Gastroesophageal sphincter (tissue), 4 donors: ENCODE data around the gene ANKRD35. TPM values are rescaled to one million over a fixed set of nuclear protein-coding genes. Genes with fewer than 3 reads are reported as not detected.

ENCODE experiments used
- ATAC-seq: fragments of 150-250 bp; one replicate; pipeline ENCODE4 v1.9.1; 2016; ENCODE audit warnings: mild to moderate bottlenecking, moderate library complexity
- H3K27ac ChIP-seq, 4 donors: fragments of 200-600 bp; sonication (generic) in 3 of 4; 1 replicate in 3 of 4; 2 replicates in 1 of 4; pipeline ENCODE4 v1.5.1; 2016 to 2019
- H3K27me3 ChIP-seq: fragments of 200-600 bp; sonication (generic); one replicate; pipeline ENCODE4 v1.5.1; 2019
- H3K36me3 ChIP-seq, 2 donors: fragments of 200-600 bp; sonication (generic); one replicate each; pipeline ENCODE4 v1.5.1; 2019; ENCODE audit warnings: control low read depth in 1 of 2
- H3K4me1 ChIP-seq, 3 donors: fragments of 200-600 bp; sonication (generic); 1 replicate in 2 of 3; 2 replicates in 1 of 3; pipeline ENCODE4 v1.5.1; 2016 to 2019; ENCODE audit warnings: control low read depth in 2 of 3
- H3K4me3 ChIP-seq, 2 donors: fragments of 200-600 bp; sonication (generic); one replicate each; pipeline ENCODE4 v1.5.1; 2019; ENCODE audit warnings: mild to moderate bottlenecking in 1 of 2, moderate library complexity in 1 of 2
- H3K9me3 ChIP-seq, 3 donors: fragments of 200-600 bp; sonication (generic); one replicate each; pipeline ENCODE4 v1.5.1; 2017 to 2019; ENCODE audit warnings: control low read depth in 2 of 3
- EP300 ChIP-seq: sonication (generic); formaldehyde crosslinking; IDR thresholded peaks from one replicate; pipeline ENCODE4 v1.6.1; 2017; ENCODE audit warnings: antibody characterized with exemption, mild to moderate bottlenecking
- POLR2A ChIP-seq, 2 donors: fragments of 450-650 bp; IDR thresholded peaks; one replicate each; pipeline ENCODE4 v1.6.1; 2017; ENCODE audit warnings: antibody characterized with exemption in 2 of 2, mild to moderate bottlenecking in 2 of 2, moderate library complexity in 1 of 2
- POLR2AphosphoS5 ChIP-seq: sonication (generic); formaldehyde crosslinking; IDR thresholded peaks from one replicate; pipeline ENCODE4 v1.6.1; 2017; ENCODE audit warnings: antibody characterized with exemption
- WGBS, 2 donors: methylation state at CpG; one replicate each; pipeline ENCODE4 v1.1.5; 2018; ENCODE audit warnings: low coverage in 1 of 2; 5-methylcytosine and 5-hydroxymethylcytosine counted together
- total RNA-seq, 4 donors: library from RNA; depleted of rRNA; stranded (reverse); fragments of >200 nt; gene quantifications; one replicate each; pipeline ENCODE4 v1.1.0, GENCODE V29; 2016
- TF ChIP-seq, protein P1 (sequence below), 4 experiments: fragments of 200-600 bp in 2 of 4; fragments of 450-650 bp in 2 of 4; sonication (generic) in 1 of 4; IDR thresholded peaks; one replicate each; pipeline ENCODE4 v1.5.1; 2017 to 2019; ENCODE audit warnings: antibody characterized with exemption in 4 of 4, mild to moderate bottlenecking in 2 of 4, moderate library complexity in 2 of 4

The ANKRD35 gene
- total RNA-seq, 4 donors from 2014 or later = 5.2 to 13.7 (median 7.9) TPM

DNA sequence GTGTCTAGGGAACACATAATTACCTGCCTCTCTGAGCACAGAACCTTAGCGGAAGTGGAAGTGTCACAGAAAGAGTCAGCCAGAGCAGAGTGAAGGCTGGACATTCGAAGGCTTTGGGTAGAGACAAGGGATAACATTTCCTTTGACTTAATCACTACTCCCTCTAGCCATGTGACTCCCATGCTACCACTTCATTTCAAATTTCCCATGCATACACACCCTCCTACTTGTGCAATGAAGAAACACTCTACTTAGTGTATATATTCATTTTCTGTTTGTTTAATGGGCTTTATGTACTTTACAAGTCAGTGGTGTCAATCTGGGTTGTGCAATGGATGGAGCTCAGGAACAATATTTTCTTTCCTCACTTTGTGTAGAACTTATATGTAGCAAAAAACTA, 6.9 kb downstream of the ANKRD35 start:
- TF ChIP-seq, protein P1, sequence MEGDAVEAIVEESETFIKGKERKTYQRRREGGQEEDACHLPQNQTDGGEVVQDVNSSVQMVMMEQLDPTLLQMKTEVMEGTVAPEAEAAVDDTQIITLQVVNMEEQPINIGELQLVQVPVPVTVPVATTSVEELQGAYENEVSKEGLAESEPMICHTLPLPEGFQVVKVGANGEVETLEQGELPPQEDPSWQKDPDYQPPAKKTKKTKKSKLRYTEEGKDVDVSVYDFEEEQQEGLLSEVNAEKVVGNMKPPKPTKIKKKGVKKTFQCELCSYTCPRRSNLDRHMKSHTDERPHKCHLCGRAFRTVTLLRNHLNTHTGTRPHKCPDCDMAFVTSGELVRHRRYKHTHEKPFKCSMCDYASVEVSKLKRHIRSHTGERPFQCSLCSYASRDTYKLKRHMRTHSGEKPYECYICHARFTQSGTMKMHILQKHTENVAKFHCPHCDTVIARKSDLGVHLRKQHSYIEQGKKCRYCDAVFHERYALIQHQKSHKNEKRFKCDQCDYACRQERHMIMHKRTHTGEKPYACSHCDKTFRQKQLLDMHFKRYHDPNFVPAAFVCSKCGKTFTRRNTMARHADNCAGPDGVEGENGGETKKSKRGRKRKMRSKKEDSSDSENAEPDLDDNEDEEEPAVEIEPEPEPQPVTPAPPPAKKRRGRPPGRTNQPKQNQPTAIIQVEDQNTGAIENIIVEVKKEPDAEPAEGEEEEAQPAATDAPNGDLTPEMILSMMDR (IDR thresholded peaks at IDR 0.05) = no peak
- TF ChIP-seq EP300 (no peak), POLR2AphosphoS5 (no peak), POLR2A (IDR thresholded peaks at IDR 0.05) (no peak)
- H3K36me3 ChIP-seq = no peaks in the 10 kb centered on the region
- no peak overlapping the region for H3K27ac ChIP-seq
- H3K27me3 ChIP-seq = no peaks in the 10 kb centered on the region
- no peak for ATAC-seq
- WGBS, 2 donors = 73 to 89% methylated on average over 2 of the region's 2 CpGs
- H3K9me3 ChIP-seq = no peaks in the 10 kb centered on the region
- no peak overlapping the region for H3K4me3 ChIP-seq
- H3K4me1 ChIP-seq = no peaks in the 10 kb centered on the region

DNA sequence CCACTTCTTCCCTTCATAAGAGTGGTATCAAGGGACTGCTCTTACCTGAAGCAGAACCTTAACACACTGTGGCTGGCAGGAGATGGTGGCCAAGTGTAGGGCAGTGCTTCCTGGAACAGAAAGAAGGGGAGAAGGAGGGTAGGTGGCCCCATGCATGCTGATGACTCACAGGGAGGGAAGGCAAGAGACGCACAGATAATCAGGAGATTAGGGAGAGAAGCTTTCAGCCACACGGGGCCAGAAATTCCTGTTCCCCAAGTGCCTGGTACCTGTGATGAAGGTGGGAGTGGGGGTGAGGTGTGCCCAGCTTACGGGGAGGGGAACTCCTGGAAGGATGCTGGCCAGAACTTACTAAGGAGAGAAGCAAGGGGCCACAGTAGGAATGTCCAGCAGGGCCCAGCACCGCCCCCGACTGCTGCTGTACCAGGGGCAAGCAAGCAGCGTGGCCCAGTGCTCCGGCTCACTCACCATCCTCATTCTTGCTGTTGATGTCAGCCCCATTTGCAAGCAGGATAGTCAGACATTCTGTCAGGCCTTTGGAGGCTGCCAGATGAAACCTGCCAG, 7.7 kb downstream of the ANKRD35 start:
- Histone ChIP-seq H3K4me1 (peaks cover 0 to 4% (median 0%) of the 10 kb centered on the region in 3 donors), H3K4me3 (no peak overlapping the region), H3K27me3 (no peaks in the 10 kb centered on the region), H3K27ac (no peak overlapping the region), H3K9me3 (no peaks in the 10 kb centered on the region), H3K36me3 (no peaks in the 10 kb centered on the region)
- TF ChIP-seq, protein P1 (IDR thresholded peaks at IDR 0.05) = no peak
- no peak for TF ChIP-seq EP300
- no peak for TF ChIP-seq POLR2A (IDR thresholded peaks at IDR 0.05)
- TF ChIP-seq POLR2AphosphoS5 = no peak
- 82% methylated on average over 5 of the region's 7 CpGs; no CpG with 5 or more reads in 1 of the 2 donors for WGBS, 2 donors
- ATAC-seq = no peak

DNA sequence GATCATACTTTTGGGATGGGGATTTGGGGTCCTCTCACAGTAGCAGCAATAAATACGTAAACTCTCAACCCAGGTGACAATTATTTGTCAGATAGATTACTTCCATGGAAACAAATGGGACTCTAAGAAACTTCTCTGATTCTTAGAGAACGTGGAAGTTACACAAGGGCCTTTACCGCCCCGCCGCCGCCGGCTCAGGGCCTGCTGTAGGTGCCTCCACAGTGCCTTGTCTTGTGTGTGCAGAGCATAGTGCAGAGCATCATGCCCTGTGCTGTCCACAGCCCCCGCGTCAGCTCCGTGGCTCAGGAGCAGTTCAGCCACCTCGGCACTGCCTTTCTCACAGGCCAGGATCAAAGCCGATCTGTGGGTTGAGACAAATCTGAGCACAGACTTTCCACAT, 11.0 kb downstream of the ANKRD35 start:
- H3K36me3 ChIP-seq = no peaks in the 10 kb centered on the region
- 83 to 91% methylated on average over 1 to 9 of the region's 12 CpGs for WGBS, 2 donors
- no peak overlapping the region for H3K27ac ChIP-seq
- H3K4me3 ChIP-seq = no peak overlapping the region
- ATAC-seq = no peak
- TF ChIP-seq, protein P1 (IDR thresholded peaks at IDR 0.05) = no peak
- TF ChIP-seq POLR2A (IDR thresholded peaks at IDR 0.05) = no peak
- TF ChIP-seq EP300 = no peak
- peaks cover 0 to 36% (median 3%) of the 10 kb centered on the region in 3 donors for H3K4me1 ChIP-seq
- no peaks in the 10 kb centered on the region for H3K9me3 ChIP-seq
- H3K27me3 ChIP-seq = no peaks in the 10 kb centered on the region

DNA sequence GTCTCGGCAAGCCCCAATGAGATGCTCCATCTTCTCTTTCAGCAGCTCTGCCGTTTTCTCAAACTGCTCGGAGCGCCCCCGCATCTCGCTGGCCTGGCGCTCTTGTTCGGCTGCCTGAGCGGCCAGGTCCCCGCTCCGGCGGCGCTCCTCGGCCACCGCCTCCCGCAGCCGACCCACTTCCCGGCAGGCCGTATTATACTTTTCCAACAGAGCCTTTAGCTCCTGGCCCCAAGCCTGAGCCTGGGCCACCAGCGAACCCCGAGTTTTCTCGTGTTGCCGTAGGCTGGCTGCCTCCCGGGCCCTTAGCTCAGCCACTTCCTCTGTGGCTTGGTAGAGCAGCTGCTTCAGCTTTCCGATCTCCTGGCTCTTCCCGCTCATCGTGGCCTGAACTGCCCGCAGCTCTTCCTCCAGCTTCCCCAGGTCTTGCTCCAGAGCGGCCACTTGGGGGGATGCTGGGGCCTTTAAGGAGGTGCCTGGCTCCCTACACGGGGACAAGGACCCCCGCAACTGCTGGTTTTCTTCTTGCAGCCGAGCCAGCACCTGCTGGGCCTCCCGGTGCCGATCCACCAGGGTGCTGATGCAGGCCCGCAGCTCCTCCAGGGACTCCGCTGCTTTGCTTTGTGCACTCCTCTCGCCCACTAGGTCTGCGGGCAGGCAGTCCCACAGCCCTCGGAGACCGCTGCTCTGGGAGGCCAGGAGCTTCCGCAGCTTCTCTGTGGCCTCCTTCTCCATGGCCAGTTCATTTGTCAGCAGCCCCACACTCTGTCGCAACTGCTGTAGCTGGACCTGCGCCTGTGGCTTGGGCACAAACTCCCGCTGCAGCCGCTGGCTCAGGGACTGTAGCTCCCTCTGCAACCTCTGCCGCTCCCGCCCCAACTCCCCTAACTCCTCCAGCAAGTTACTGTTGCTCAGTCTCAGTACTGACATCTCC, 13.4 kb downstream of the ANKRD35 start:
- Histone ChIP-seq H3K27me3 (no peaks in the 10 kb centered on the region), H3K27ac (peak overlapping the region; percentile 30 to 92 (median 86)), H3K4me1 (peaks cover 0 to 55% (median 3%) of the 10 kb centered on the region in 3 donors), H3K36me3 (peaks cover 0 to 9% of the 10 kb centered on the region in 2 donors), H3K4me3 (peak overlapping the region; percentile 40 to 62), H3K9me3 (no peaks in the 10 kb centered on the region)
- TF ChIP-seq, protein P1 (IDR thresholded peaks at IDR 0.05) = no peak
- peak in 1 of 2 donors; percentile 8 for TF ChIP-seq POLR2A (IDR thresholded peaks at IDR 0.05)
- 6 to 15% methylated on average over 28 to 33 of the region's 47 CpGs for WGBS, 2 donors
- peak; percentile 92 for ATAC-seq
